Mammary epithelial cell (primary cell): ENCODE results near the gene ZNF365.

ENCODE experiments used
- CTCF ChIP-seq, 2 donors: IDR thresholded peaks in 1 of 2; conservative IDR thresholded peaks in 1 of 2; 2 replicates each; pipeline ENCODE4 v1.5.1; 2011 to 2012; ENCODE audit warnings: inconsistent platforms in 2 of 2, low read length in 2 of 2, mild to moderate bottlenecking in 2 of 2, control low read depth in 1 of 2, low read depth in 1 of 2; ENCODE audit not compliant: insufficient read depth in 1 of 2; ENCODE audit errors: extremely low read depth in 1 of 2
- EZH2 ChIP-seq: IDR thresholded peaks from 2 replicates; pipeline ENCODE4 v1.6.1; 2012; ENCODE audit warnings: low read length, inconsistent platforms, borderline replicate concordance

- TF ChIP-seq CTCF (conservative IDR thresholded peaks at IDR 0.05 in 1 of 2, IDR thresholded peaks at IDR 0.05 in 1 of 2; ENCODE audit: extremely low read depth in 1 of 2, insufficient read depth in 1 of 2, low read depth in 1 of 2, low read length in 2 of 2) (no peak), EZH2 (no peak)
Observed at GRCh38 chr10:62382831-62383230, 8.7 kb downstream of the ZNF365 start.
